NOMO-1 treated with DMSO at 0.1 percent for 48 hours (cell line): ENCODE data around the gene FUNDC2.
A peak's percentile ranks its signal among the peaks of the same experiment; 100 is the strongest.
"Not testable (repeated sequence)": the region's sequence is repeated elsewhere in the genome, so short reads cannot be mapped to it uniquely, and the experiment has no call there.

Experiments
- DNase-seq: peaks from one replicate; lab custom pipeline; 2025; ENCODE audit not compliant: unreplicated experiment; lab: John Stamatoyannopoulos, UW

The FUNDC2 gene, protein sequence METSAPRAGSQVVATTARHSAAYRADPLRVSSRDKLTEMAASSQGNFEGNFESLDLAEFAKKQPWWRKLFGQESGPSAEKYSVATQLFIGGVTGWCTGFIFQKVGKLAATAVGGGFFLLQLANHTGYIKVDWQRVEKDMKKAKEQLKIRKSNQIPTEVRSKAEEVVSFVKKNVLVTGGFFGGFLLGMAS

DNA sequence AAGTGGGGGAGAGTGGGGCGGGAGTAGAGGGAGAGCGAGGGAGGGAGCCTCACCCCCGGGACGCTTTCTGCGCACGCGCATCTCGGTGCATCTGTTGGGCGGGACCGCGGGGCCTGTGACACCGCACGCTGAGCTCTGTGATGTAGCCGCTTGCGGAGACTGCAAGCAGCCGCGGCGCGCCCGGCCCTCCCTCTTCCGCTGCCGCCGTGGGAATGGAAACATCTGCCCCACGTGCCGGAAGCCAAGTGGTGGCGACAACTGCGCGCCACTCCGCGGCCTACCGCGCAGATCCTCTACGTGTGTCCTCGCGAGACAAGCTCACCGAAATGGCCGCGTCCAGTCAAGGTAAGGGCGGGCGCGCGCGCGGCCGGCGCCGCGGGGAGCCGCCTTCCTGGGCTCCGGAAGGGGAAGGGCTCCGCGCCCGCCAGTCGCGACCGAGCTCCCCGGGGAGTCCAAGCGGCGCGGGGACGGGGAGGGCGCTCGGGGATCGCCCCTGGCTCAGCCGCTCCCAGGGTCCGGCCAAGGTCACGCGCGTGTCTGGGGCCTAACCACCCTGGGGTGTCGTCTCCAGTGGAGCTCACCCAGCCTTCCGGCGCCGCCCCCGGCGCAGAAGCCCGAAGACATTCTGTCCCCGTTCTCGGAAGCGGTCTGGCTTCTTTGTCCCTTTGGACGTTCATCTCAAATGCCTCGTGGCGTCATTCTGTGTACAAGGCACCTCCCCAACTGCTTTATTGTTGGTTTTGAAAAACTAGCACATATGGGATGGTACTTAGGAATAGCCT is at the start of gene FUNDC2:
TSS of gene FUNDC2 (plus strand) at position 118 of the 782 bp plus-strand sequence. CDS start at position 213, 95 bp downstream.
- peak; percentile 85 for DNase-seq

DNA sequence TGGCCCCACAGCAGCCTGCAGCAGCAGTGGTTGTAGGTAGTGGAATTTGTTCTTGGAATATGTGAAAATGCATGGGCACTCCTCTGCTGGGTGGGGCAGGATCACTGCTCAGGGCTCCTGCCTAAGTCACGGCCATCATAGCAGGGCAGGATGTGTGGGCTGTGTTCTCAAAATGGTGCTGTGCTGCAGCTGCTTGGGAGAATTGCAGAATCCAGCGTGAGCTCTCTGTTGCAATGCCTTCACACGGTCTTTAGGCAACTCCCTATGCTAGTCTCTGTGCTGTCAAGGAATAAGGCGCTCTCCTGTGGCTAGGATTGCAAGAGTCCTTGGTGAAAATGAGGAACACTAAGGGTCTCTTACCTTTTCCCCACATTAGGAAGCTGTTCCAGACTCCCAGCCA is 47.0 kb upstream of the FUNDC2 start:
- no peak for DNase-seq

DNA sequence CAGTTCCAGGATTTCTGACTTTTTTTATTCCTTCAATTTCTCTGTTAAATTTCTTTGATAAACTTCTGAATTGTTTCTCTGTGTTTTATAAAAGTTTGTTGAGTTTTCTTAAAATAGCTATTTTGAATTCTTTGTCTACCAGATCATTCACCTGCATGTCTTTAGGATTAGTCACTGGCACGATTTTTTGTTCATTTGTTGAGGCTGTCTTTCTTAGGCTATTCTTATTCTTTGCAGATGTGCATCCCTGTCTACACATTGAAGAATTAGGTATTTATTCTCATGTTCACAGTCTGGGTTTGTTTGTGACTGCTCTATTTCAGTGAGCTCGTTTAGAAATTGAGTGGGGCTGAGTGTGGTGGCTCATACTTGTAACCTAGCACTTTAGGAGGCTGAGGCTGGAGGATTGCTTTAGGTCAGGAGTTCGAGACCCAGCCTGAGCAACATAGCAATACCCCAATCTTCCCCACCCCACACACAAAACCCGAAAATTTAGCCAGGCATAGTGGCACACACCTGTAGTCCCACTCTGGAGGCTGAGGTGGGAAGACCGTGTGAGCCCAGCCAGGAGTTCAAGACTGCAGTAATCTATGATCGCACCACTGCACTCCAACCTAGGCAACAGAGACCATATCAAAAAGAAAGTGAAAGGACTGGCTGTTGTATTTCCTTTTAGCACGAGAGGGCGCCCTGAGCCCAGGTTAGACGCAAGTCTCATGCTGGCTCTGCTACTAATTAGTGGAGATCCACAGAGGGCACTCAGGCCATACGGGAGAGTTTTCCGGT is 46.1 kb upstream of the FUNDC2 start:
- peak; percentile 58 for DNase-seq

DNA sequence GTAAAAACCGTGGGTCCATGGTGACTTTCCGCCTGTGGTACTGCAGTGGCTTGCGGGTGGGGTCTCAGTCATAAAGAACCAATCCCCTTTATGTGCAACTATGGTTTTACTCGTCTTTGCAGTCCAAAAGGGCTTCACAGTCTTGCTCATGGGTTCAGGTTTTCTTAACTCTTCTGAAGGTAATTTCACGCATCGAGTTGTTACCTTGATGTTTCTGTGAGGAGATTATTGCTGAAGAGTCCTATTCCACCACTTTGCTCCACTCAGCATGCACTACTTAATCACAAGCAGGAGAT is 45.6 kb upstream of the FUNDC2 start:
- DNase-seq, result no peak

DNA sequence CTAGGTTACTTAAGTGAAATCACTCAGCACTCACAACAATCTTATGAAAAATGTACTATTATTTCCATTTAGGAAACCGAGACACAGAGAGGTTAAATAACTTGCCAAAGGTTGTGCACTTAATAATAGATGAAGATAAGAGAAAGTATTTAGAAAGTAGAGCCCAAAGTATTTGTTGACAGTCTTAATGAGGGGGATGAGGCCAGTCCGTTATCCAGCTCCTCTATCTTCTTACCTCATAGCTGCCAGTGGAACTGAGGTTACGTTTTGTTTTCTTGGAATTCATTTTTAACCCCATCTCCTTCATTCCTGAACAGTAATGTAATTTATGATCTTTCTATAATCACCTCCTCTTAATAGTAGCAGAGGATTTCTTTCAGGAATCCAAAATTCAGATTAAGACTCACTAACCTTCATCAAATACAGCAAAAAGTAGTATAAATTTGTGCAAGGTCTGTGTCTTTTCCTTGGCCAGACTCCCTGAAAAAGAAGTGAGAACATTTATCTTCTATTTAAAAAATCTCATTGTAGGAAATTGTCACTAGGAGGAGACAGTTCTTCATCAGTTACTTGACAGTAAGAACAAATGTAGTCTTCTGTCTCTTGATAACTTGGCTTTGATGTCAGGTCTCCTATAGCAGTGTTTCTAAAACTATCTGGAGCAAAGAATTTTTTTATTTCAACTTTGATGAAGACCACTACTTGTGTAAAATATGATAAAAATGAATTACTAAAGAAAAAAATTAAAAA is 39.6 kb upstream of the FUNDC2 start:
- no peak for DNase-seq

DNA sequence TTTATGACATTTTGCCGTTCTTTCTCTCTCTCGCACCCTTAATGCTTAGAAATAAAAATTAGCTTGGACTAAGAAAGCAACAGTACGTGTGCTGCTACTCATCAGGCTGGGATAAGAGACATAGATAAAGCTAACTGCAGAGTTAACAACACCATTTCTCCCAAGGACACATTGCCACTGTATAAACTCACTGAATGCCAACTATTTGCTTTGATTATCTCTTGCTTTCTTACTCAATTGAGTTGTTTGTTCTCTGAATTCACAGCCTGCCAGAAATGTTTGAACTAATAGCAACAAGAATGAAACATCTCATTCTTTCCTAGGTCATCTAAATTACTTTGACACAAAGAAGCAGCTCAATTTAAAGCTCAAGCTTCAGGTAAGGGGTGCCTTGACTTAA is 38.7 kb upstream of the FUNDC2 start:
- DNase-seq, result no peak

DNA sequence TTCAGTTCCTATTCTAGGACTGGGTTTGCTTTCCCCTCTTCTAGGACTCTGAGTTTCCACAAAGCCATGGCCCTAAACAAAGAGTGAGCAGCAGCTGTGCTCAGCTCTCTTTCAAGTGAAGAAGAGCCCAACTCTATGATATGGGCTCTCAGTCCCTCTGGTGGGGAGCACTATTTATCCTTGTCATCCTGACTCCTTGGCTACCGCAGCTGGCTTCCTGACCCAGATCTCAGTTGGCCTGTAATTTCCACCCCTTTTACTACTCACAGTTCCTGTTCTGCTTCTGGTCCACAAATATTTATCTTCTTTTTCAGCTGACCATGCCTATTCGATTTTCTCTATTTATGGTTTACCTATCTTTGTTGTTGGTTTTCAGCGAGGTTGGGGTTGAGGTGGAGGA is 37.9 kb upstream of the FUNDC2 start:
- no peak for DNase-seq

DNA sequence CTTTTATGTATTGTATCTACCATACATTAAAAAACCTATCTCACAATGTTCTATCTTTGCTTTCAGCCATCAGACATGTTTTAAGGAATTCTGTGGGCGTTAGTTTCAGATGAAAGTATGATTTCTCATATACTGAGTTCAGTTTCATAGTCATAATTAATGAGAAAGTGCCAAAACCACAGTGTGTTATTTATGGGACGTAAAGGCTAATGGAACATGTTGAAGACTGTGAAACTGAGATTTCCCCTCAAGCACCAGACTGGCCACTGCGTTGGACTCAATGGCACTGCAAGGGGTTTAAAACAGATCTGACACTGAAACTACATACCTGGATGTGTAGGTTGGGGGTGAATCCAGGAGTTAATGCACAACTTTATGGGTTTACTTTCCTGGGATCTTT is 36.1 kb upstream of the FUNDC2 start:
- no peak for DNase-seq

DNA sequence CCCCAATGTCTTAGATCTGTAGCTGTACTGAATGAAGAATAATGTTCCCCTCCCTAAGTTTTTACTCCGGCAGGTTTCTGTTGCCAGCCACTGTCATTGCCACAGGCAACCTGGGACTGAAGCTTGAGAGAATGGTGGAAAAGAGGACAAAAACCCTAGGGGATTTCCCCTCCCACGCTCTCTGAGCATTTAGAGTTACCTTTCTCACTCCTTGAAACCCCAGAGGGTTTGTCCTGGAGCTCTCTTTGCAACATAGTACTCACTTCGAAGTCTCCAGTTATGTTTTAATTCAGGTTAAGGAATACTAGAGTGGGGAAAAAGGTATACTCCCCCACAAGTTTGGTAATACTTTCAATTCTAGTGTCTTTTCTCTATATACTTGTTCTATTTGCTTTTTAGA is 35.6 kb upstream of the FUNDC2 start:
- DNase-seq, result no peak

DNA sequence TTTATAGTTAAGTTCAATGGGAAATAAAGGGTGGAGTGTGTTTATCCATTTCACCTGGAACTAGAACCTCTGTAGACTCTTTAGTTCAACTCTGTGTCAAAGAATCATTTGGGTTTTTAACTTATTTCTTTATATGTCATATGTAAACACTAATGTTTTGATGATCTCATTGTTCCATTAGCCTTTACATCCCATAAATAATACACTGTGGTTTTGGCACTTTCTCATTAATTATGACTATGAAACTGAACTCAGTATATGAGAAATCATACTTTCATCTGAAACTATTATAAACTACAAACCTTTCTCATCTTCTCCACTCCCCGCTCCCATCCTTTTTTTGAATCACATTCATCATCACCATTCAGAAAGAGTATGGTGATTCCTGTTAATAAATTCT is 35.2 kb upstream of the FUNDC2 start:
- DNase-seq, result no peak

DNA sequence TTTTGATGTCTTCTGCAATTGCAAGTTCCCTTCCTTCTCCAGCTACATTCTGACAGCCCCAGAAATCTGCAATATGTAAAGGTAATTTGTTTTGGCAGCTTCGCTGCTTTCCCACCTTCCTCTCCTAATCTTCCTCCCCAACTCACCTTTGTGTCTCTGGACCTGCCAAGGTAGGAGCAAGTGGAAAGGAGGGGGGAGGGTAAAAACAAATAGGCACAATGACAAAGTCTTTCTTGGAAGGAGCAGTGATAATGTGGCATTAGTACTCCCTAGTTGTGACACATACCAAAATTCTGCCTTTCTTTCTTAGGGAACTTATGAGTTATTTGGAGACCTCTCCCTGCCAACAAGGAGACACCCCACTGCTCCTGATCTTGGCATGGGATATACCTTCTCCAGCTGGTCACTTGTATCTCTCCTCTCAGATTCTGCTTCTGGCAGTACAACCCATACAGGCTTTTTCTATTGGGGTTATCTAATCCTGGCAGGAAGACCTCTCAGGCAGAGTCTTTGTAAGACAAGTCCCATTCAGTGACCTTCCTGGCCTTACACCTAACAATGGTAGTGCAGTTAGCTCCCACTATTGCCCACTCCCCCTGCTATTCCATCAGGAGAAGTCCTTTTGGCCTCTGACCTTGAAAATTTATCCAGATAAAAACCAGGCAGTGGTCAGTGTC is 28.3 kb upstream of the FUNDC2 start:
- DNase-seq, result no peak

DNA sequence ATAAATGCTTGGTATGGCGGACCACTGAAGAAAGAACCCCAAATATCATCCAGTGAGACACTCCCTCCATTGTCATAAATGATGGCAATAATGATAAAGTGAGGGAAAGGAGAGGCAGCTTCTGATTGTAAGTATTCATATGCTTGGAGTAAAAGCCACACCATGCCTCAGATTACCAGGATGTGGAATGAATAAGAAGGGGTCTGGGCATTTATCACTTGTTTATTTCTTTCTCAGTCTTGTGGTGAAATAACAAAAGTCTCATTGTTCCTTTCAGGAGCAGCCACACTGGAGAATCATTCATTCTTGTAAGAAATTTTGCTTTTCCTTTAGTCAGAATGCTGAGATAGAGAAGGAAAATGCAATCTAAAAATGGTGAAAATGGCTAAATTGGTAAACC is 25.8 kb upstream of the FUNDC2 start:
- DNase-seq, result no peak

DNA sequence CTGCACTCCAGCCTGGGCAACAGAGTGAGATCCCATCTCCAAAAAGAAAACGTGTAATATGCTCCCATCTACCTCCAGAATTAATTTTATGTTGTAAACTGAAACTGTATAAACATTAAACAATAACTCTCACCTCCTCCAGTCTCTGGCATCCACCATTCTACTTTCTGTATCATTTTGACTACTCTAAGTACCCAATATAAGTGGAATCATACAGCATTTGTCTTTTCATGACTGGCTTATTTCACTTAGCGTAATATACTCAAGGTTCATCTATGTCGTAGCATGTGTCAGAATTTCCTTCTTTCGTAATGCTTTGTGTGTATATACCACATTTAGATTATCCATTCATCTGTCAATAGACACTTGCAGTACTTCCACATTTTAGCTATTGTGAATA is 24.8 kb upstream of the FUNDC2 start:
- DNase-seq, result no peak

DNA sequence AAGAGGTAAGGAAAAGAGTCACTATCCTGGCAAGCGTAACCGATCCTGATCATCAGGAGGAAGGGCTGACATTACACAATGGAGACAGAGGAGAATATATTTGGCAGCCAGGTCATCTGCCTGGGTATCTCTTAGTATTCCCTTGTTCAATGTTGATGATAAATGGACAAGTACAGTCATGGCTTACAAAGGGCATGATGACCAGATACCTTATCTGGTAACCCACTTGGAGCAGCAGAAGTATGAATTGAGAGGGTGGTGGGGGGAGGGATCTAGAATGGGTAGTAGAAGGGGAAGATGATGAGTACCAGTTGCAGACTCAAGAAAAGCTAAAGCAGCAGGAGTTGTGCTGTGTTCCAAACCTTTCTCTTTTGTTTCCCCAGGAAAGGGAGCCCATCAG is 21.5 kb upstream of the FUNDC2 start:
- no peak for DNase-seq

DNA sequence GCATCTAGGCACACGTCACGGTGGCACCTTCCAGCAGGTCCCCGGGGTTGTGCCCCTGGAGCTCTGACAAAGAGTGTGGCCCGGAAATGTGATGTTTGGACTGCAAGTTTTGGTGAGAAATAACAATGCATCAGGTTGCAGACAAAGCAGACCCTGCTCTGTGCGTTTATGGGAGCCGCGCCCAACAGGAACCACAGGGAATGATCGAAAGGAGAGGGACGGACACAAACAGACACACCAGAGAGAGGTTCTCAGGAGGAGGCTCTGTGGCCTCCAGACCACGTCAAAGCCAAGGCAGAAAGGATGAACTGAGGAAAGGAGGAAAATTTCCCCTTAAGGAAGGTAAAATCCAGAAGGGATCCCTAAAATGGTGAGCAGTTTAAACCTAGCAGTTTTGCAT is 20.3 kb upstream of the FUNDC2 start:
- DNase-seq, result not testable (repeated sequence)

DNA sequence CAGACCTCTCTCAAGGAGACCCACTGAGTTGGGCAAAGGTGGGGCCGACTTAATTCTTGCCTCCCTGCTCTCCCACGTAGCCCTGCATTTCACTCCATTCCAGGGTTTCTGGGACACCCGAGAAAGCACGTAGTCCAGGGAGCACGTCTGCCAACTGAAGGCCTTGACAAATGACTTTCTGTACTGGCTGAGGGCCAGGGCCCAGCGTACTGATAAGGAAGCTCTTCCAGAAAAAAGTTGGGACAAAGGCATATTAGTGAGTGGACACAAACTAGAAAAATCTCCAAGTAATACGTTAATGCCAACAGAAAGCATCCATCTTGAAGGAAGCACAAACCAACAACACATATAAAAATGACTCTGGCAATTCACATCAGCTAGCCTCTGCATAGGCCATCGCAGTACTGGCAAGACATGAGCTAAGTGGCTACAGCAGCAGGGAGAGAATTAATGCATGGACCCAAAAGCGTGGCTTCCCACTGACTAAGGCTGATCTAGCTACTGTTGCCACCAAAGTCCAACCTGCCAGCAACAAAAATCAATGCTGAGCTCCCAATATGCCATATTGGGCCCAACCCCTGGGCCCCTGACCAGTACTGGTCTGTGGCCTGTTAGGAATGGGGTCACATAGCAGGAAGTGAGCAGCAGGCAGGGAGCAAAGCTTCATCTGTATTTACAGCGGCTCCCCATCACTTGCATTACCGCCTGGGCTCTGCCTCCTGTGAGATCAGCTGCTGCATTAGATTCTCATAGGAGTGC is 19.6 kb upstream of the FUNDC2 start:
- DNase-seq, result not testable (repeated sequence)

DNA sequence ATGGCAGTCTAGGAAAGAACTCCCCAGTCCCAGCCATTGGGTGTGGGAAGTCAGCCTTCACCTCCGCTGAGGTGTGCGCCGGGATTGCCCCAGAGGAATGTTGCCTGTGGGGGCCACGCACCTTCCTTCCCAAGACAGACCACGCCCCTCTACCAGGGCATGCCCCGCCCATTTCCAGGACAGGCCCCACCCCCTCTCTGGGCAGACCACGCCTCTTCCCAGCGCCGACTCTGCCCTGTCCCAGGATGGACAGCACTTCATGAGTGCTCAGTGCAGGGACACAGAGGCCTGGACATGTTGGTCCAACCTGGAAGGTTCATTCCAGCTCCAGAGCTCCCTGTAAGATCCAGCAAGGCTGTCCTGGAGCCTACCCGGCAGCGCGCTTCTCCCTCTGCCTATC is 18.1 kb upstream of the FUNDC2 start:
- not testable (repeated sequence) for DNase-seq

DNA sequence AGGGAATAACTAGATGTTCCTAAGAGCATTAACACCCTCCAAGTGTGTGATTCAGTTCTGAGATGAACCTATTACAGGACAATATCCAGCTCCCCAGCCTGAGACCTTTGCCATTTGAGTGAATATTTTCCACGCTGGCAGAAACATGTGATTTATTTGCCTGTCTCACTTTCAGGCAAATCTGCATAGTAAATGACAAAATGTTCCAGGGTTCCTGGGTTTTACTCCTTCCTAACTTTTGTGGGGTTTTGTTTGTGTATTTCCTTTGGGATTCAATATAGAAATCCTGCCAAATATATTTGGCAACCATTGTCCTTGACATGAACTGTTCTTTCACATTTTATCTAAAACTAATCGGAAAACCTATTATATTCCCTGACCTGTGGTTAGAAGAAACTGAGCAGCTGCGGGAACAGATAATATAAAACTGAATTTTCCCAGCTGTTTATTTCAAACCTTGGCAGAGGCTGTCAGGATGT is 16.6 kb upstream of the FUNDC2 start:
- DNase-seq, result no peak

DNA sequence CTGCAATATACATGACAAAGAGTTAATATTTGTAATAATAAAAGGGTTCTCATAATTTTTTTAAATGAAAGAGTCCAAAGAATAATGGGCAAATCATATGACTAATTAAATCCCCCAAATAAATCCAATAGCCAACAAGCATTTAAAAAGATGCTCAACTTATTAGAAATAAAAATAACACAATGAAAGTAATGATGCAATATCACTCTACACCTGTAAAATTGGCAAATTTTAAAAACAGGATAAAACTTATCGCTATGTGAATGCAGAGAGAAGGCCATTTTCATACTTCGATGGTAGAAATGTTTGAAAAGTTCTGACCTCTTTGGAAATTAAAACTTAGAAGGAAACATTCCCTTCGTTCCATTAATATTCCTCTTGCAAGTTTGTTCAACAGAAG is 6.1 kb upstream of the FUNDC2 start:
- DNase-seq, result no peak

DNA sequence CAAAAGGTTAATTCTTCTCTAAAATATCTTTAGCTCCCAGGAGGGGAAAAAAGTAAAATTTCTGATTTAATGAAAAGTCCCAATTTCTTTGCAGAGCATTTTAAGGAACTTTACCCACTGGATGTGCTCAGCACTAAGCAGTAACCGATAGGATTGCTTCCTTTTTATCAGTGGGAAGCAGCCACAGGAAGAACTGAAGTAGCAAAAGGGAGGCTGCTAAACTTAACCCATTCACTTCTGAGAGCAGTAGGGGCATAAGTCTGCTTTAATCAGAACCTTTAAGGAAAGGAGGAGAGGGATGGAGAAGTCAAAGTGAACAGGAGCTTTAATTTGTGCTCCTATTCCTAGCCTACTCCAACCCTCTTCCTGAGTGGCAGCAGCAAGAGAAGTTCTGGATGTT is 4.1 kb upstream of the FUNDC2 start, which contains the start of gene F8:
TSS of gene F8 (minus strand) at position 139 of the 400 bp plus-strand sequence. CDS start 171 bp downstream, outside the sequence.
- DNase-seq, result no peak
